ENCODE measurements around the gene SDC3.

SDC3 gene

DNA sequence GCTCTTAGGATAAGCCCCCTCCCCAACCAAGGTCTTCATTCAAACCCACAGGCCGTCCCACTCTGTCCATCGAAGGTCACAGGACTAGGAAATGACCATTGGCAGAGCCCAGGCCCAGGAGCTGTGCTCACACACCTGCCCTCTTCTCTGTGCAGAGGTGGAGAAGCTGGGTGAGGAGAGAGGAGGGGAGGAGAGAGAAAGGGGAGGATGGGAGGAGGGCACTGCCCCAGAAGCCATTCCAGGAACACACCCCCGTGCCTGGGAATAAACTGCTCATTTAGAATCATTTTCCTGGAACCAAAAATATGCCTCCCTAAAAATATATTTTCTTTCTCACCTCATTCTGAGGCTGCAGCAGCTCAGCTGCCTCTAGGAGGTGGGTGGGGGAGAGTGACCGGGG is 6.4 kb upstream of the SDC3 start:
- H3K27me3 ChIP-seq (ENCODE audit: control insufficient read depth, insufficient read depth, low read length), result no peaks in the 10 kb centered on the region
- H2AFZ ChIP-seq, result no peak overlapping the region
- H3K79me2 ChIP-seq, result no peaks in the 10 kb centered on the region
- H3K27ac ChIP-seq, result no peak overlapping the region
- no peak overlapping the region for H3K4me2 ChIP-seq (ENCODE audit: low read length)
- no peaks in the 10 kb centered on the region for H3K4me1 ChIP-seq
- H3K9me3 ChIP-seq (ENCODE audit: control insufficient read depth, low read length), result no peaks in the 10 kb centered on the region
- H3K9ac ChIP-seq, result no peak overlapping the region
- no peaks in the 10 kb centered on the region for H3K36me3 ChIP-seq (ENCODE audit: control insufficient read depth, insufficient read depth, low read length)
- no peak overlapping the region for H3K4me3 ChIP-seq (ENCODE audit: low read depth, low read length)
- TF ChIP-seq, protein P1, sequence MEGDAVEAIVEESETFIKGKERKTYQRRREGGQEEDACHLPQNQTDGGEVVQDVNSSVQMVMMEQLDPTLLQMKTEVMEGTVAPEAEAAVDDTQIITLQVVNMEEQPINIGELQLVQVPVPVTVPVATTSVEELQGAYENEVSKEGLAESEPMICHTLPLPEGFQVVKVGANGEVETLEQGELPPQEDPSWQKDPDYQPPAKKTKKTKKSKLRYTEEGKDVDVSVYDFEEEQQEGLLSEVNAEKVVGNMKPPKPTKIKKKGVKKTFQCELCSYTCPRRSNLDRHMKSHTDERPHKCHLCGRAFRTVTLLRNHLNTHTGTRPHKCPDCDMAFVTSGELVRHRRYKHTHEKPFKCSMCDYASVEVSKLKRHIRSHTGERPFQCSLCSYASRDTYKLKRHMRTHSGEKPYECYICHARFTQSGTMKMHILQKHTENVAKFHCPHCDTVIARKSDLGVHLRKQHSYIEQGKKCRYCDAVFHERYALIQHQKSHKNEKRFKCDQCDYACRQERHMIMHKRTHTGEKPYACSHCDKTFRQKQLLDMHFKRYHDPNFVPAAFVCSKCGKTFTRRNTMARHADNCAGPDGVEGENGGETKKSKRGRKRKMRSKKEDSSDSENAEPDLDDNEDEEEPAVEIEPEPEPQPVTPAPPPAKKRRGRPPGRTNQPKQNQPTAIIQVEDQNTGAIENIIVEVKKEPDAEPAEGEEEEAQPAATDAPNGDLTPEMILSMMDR (IDR thresholded peaks at IDR 0.05), result no peak

DNA sequence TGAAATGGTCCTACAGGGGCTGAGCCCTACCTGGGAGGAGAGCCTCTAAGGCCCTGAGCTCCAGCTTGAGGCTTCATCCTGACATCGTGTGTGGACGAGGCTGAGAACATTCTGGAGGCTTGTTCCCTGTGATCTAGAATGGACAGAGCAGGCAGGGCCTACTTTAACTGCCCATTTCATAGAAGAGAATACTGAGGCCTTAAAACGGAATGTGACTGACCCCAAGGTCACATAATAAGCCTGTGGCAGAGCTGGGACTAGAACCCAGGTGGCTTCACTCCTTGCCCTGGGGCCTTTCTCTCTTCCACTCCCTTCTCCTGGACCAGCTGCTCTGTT is 6.0 kb upstream of the SDC3 start:
- Histone ChIP-seq H3K27me3 (ENCODE audit: control insufficient read depth, insufficient read depth, low read length) (no peaks in the 10 kb centered on the region), H3K4me3 (ENCODE audit: low read depth, low read length) (no peak overlapping the region), H3K4me2 (ENCODE audit: low read length) (no peak overlapping the region), H3K79me2 (no peaks in the 10 kb centered on the region), H3K36me3 (ENCODE audit: control insufficient read depth, insufficient read depth, low read length) (no peaks in the 10 kb centered on the region), H3K9ac (no peak overlapping the region), H3K4me1 (no peaks in the 10 kb centered on the region), H3K27ac (no peak overlapping the region), H3K9me3 (ENCODE audit: control insufficient read depth, low read length) (no peaks in the 10 kb centered on the region), H2AFZ (no peak overlapping the region)
- TF ChIP-seq, protein P1 (IDR thresholded peaks at IDR 0.05), result no peak

- Histone ChIP-seq H3K36me3 (ENCODE audit: control insufficient read depth, insufficient read depth, low read length) (no peaks in the 10 kb centered on the region), H2AFZ (no peak overlapping the region), H3K4me3 (ENCODE audit: low read depth, low read length) (no peak overlapping the region), H3K27ac (no peak overlapping the region), H3K27me3 (ENCODE audit: control insufficient read depth, insufficient read depth, low read length) (no peaks in the 10 kb centered on the region), H3K79me2 (no peaks in the 10 kb centered on the region), H3K9me3 (ENCODE audit: control insufficient read depth, low read length) (no peaks in the 10 kb centered on the region), H3K4me1 (no peaks in the 10 kb centered on the region), H3K4me2 (ENCODE audit: low read length) (no peak overlapping the region), H3K9ac (no peak overlapping the region)
- TF ChIP-seq, protein P1 (IDR thresholded peaks at IDR 0.05), result no peak
Measured at GRCh38 chr1:30912913-30913652, 4.5 kb upstream of the SDC3 start.

DNA sequence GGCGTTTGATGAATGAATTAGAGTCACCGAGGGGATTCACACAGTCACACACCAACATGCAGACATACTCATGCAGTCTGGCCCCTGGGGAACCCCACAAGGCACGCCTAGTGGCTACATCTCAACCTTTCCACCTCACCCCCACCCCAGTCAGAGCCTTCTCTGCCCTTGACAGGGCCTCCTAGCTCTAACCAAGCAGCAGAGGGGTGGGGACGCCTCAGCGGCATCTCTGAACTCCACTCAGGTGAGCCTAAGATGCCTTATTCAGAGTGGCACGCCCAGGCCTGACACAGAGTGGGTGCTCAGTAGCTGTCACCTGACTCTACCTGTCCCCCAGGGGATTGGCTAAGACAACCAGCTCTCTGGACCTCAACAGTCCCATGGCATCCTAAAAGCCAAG is 3.7 kb upstream of the SDC3 start:
- H3K9ac ChIP-seq, result no peak overlapping the region
- no peaks in the 10 kb centered on the region for H3K36me3 ChIP-seq (ENCODE audit: control insufficient read depth, insufficient read depth, low read length)
- H3K9me3 ChIP-seq (ENCODE audit: control insufficient read depth, low read length), result no peaks in the 10 kb centered on the region
- H3K27ac ChIP-seq, result no peak overlapping the region
- H3K27me3 ChIP-seq (ENCODE audit: control insufficient read depth, insufficient read depth, low read length), result no peaks in the 10 kb centered on the region
- no peak overlapping the region for H3K4me2 ChIP-seq (ENCODE audit: low read length)
- H3K79me2 ChIP-seq, result no peaks in the 10 kb centered on the region
- TF ChIP-seq, protein P1 (IDR thresholded peaks at IDR 0.05), result no peak
- no peak overlapping the region for H2AFZ ChIP-seq
- H3K4me1 ChIP-seq, result no peaks in the 10 kb centered on the region
- no peak overlapping the region for H3K4me3 ChIP-seq (ENCODE audit: low read depth, low read length)

Measured in parathyroid adenoma (tissue), 2 donors.